NCI-H510A treated with DMSO at 0.1 percent for 48 hours (cell line): ENCODE data around the gene CLCN1.

Experiments
- DNase-seq: peaks from one replicate; lab custom pipeline; 2025; lab: John Stamatoyannopoulos, UW

The CLCN1 gene

DNA sequence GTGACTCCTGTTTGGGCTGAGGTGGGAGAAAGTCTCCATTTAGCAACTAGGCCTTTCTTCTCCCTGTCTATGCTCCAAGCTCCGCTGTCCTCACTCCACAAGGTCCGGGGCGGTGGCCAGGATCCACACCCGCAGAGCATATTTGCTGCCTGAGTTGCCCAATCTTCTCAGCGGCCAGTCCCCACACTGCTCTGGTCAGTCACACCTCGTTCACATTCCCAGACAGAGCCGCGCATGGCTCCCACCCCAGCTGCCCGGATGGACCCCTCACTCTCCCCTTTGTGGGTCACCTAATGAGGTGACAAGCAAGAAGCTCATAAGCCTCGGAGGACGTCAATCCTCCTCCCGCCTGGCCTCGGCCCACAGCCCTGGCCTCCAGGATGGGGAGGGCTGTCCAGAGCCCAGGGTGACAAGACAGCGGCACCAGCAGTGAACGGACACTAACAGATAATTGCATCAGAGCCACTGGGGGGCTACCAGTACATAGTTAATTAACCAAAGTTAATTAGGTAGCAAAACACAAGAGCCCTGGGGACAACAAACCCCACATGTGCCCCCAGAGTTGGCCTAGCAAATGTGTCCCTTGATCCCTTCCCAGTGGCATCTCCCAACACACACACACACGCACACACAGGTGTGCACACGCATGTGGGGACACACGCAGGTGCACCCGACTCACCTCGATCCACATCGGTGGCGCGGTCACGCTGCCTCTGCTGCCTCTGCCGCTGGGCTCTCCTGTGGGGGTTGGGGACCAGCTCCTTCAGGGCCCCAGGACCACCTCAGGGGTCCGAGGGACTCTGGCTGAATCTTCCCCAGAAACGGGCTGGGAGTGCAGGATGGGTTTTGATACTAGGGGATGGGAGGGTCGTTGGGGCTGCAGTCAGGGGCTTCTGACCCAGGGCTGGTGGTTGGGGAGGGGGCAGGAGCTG lies 81.0 kb downstream of the CLCN1 start:
- no peak for DNase-seq

- no peak for DNase-seq
Observed at GRCh38 chr7:143397710-143398530, 82.0 kb downstream of the CLCN1 start.

GRCh38 chr7:143398616-143399015 lies 82.7 kb downstream of the CLCN1 start:
- no peak for DNase-seq

DNA sequence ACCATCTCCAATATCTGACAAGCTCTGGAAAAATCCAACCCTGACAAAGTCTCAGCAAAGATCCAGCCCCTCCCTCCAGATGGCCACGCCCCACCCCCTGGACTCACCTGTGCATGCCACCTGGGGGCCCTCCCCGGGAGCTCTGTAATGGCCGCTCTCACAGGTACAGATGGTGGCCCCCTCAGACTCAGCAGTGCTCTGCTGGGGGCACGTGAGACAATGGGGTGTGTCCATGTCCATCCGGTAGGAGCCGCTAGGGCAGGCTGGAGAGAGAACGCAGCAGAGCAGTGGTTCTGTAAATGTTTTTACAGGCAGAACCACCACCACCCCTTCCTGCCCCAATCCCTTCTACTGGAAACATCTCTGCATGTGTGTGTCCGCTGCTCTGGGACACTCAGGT lies 83.2 kb downstream of the CLCN1 start:
- no peak for DNase-seq

GRCh38 chr7:143399642-143400041 lies 83.7 kb downstream of the CLCN1 start:
- no peak for DNase-seq

DNA sequence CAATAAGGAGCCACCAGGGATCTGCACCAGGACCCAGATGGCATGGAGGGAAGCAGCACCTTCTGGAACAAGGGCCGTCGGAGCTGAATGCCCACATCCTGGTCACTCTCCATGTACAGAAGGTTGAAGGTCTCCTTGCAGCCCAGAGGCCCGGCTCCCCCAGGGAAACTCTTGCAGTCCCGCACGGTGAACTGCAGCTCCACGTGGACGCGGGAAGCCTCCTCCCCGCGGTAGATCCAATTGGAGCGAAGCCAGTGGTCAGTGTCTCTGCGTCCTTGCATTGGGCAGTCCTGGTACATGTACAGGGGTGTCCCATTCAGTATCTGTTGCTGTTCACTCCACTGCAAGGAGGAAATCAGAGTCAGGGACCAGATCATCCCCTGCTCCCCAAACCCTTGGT lies 85.4 kb downstream of the CLCN1 start:
- DNase-seq = no peak
